Putamen (tissue), 1 donor: ENCODE measurements around the gene TUBGCP5.
"Not testable (repeated sequence)": the region's sequence is repeated elsewhere in the genome, so short reads cannot be mapped to it uniquely, and the experiment has no call there.

Source experiments
- DNase-seq: peaks from one replicate; pipeline ENCODE4 v3.0.0-alpha.2; 2016; ENCODE audit warnings: low spot score

The TUBGCP5 gene

GRCh38 chr15:23039143-23039916 lies at the start of gene TUBGCP5:
Gene TUBGCP5 (minus strand): TSS chr15:23039569. CDS start chr15:23039543, 26 bp downstream.
- peak; percentile 92 for DNase-seq

DNA sequence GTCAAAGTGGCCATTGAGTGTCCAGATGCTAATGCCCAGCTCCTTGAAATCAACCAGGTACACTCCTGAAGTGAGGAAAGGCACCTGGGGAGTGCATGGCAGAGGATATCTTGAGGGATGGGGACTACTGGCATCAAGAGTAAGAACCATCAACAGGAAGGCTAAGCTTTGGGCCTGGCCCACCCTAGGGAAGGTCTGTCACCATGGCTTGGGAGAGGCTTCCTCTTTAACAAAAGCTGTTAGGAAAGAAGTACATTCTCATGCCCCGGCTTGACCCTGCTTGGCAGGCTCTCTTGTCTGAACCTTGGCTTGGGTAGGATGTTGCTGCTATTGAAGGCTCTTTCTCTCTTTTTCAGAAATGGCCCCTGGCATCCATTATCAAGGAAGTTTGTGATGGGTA lies 43.7 kb upstream of the TUBGCP5 start:
- no peak for DNase-seq

DNA sequence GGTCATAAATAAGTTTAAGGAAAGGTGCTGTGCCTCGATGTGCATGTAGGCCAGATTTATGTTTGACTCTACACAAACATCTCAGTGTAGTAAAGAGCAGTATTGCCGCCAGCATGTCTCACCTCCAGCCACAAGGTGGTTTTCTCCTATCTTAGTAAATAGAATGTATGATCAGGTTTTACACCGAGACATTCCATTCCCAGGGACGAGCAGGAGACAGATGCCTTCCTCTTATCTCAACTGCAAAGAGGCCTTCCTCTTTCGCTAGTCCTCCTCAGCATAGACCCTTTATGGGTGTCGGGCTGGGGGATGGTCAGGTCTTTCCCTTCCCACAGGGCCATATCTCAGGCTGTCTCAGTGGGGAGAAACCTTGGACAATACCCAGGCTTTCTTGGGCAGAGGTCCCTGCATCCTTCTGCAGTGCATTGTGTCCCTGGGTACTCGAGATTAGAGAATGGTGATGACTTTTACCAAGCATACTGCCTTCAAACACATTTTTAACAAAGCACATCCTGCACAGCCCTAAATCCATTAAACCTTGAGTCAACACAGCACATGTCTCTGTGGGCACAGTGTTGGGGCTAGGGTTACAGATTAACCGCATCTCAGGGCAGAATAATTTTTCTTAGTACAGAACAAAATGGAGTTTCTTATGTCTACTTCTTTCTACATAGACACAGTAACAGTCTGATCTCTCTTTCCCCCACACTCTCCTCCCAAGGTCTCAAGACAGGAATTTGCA lies 42.8 kb upstream of the TUBGCP5 start:
- not testable (repeated sequence) for DNase-seq

GRCh38 chr15:23081271-23081670 lies 41.9 kb upstream of the TUBGCP5 start:
- DNase-seq, result peak; percentile 13

DNA sequence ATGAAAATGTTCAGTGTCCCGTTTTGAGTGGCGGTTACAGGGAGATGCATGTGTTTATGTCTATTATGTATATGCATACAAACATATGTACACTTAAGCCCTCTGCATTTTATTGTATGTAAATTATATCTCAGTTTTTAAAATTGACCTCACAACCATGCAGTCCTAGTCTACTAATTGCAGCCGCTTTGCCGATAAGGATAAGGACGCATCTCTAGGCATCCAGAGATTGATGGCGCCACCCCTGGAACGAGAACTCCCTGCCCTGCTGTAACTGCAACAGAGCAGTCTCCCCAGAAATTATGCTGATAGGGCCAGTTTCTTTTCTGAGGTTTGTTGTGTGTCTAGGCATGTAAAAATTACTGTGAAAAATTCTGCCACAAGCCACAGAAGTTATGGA lies 40.4 kb upstream of the TUBGCP5 start:
- DNase-seq, result no peak

GRCh38 chr15:23075927-23076326 lies 36.6 kb upstream of the TUBGCP5 start:
- DNase-seq, result no peak

GRCh38 chr15:23074684-23075083 lies 35.3 kb upstream of the TUBGCP5 start:
- no peak for DNase-seq

DNA sequence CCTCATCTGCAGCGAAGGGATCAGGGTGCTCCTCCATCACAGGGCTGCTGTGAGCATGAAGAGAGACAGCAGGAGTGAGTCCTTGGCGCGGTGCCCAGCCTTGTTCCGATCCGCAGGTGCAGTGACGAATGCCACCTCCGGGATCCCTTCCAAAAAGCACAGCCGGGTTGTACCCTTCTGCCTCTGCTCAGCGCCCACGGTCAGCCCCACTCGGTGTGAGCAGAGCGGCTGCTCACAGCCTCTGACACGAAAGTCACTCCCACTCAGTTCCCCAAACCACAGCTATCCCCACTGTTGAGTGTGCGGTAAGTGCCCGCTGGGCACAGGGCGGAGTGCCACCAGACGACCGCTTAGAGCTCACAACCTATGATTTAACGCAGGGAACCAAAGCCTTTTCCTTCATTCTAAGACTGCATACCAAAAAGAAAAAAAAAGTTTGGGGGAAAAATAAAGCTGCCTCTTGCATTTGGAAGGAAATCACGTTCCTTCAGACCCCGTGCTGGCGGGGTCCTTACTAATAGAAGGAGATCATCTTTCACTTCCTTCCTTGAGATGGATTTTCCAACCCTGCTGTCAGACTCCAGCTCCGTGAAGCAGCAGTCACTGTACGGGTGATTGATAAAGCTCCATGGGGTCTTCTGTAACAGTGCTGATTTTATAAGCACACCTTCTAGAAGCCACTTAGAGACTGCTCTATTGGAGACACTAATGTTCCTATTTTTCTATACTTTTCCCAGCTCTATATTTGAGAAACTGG lies 34.7 kb upstream of the TUBGCP5 start:
- peak; percentile 72 for DNase-seq

- DNase-seq, result no peak
Observed at GRCh38 chr15:23072633-23073032, 33.3 kb upstream of the TUBGCP5 start.

DNA sequence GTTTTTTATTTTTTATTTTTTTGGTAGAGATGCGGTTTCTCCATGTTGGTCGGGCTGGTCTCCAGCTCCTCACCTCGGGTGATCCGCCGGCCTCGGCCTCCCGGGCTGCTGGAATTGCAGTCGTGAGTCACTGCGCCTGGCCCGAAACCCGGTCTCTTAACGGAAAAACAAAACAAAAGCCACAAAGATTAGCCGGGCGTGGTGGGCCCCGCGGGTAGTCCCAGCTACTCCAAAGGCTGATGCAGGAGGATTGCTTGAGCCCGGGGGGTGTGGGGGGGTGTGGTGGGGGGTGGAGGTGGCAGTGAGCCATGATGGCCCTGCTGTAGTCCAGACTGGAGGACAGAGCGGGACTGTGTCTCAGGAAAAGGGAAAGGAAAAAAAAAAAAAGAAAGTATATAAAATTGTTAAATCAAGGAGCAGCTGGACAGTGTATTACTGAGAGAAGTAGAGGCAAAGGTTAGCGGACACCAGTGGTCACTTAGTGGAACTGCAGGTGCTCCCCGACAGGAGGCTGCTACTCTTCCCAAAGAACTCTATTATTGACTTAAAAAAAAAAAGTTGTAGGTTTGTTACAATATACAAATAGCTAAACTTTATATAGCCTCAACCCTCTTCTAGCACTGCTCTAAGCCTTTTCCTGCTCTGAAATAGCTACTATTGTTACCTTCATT lies 30.3 kb upstream of the TUBGCP5 start:
- no peak for DNase-seq

- DNase-seq, result no peak
Observed at GRCh38 chr15:23067416-23067815, 28.0 kb upstream of the TUBGCP5 start.

GRCh38 chr15:23065836-23066235 lies 26.5 kb upstream of the TUBGCP5 start:
- no peak for DNase-seq

- DNase-seq, result no peak
Observed at GRCh38 chr15:23064156-23064555, 24.8 kb upstream of the TUBGCP5 start.

GRCh38 chr15:23057707-23058106 lies 18.3 kb upstream of the TUBGCP5 start:
- DNase-seq, result no peak

GRCh38 chr15:23055316-23055715 lies 15.9 kb upstream of the TUBGCP5 start:
- DNase-seq, result no peak

GRCh38 chr15:23052522-23052921 lies 13.2 kb upstream of the TUBGCP5 start:
- no peak for DNase-seq

- DNase-seq, result no peak
Observed at GRCh38 chr15:23050708-23051107, 11.3 kb upstream of the TUBGCP5 start.

- no peak for DNase-seq
Observed at GRCh38 chr15:23049984-23050628, 10.7 kb upstream of the TUBGCP5 start.

GRCh38 chr15:23048572-23049282 lies 9.4 kb upstream of the TUBGCP5 start:
- not testable (repeated sequence) for DNase-seq

GRCh38 chr15:23043987-23044386 lies 4.6 kb upstream of the TUBGCP5 start:
- DNase-seq, result not testable (repeated sequence)

GRCh38 chr15:23043535-23043934 lies 4.2 kb upstream of the TUBGCP5 start:
- not testable (repeated sequence) for DNase-seq
